ENCODE measurements around the gene KRTAP4-4.

DNA sequence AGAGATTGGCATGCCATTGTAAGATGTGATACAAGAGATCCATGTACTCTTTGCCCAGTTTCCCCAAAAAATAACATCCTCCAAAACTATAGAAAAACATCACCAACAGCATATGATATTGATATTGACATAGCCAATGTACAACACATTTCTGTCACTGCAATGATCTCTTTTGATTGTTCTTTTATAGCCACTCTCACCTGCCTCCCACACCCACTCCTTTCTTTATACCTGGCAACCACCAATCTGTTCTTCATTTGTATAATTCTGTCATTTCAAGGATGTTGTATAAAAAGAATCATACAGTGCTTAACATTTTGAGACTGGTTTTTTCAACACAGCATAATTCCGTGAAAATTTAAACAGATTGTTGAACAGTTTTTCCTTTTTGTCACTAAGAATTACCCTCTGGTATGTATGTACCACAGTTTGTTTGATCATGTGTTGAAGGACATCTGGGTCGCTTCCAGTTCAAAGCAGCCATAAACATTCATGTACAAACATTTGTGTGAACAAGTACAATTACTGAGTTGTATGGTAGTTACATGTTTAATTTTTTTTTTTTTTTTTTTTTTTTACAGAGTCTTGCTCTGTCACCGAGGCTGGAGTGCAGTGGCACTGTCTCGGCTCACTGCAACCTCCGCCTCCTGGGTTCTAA is 39.0 kb upstream of the KRTAP4-4 start:
- TF ChIP-seq CTCF (IDR thresholded peaks at IDR 0.05; ENCODE audit: insufficient read depth, low read depth, low read length): no peak
- TF ChIP-seq EZH2 (IDR thresholded peaks at IDR 0.05; ENCODE audit: insufficient read depth, low read length): no peak

Data from astrocyte (in vitro differentiated cells and primary cell).